Kidney (tissue), 14 donors: ENCODE measurements around the gene AGAP5. TPM values are rescaled to one million over a fixed set of nuclear protein-coding genes. Genes with fewer than 3 reads are reported as not detected.

Source experiments
- DNase-seq, 5 donors: peaks; one replicate each; pipeline ENCODE4 v3.0.0-alpha.2; 2013 to 2020
- FAIRE-seq: peaks from 2 replicates; lab custom pipeline; 2012; peaks lifted over from hg19 to GRCh38; lab: Jason Lieb, UNC
- H3K27ac ChIP-seq, 2 donors: one replicate each; pipeline ENCODE4 v1.7.0; 2013; ENCODE audit warnings: low read depth in 2 of 2, low read length in 2 of 2, inconsistent platforms in 1 of 2
- H3K27me3 ChIP-seq: one replicate; pipeline ENCODE4 v1.7.1; 2013; ENCODE audit warnings: low read length, inconsistent platforms; ENCODE audit not compliant: control insufficient read depth, insufficient read depth
- H3K36me3 ChIP-seq, 3 donors: one replicate each; pipeline versions ENCODE4 v1.7.0 to v1.7.1; 2013; ENCODE audit warnings: low read length in 3 of 3, control low read depth in 1 of 3, inconsistent platforms in 1 of 3; ENCODE audit not compliant: insufficient read depth in 3 of 3, control insufficient read depth in 2 of 3
- H3K4me1 ChIP-seq, 3 donors: one replicate each; pipeline versions ENCODE4 v1.7.0 to v1.7.1; 2013; ENCODE audit warnings: low read length in 3 of 3, inconsistent platforms in 1 of 3, low read depth in 1 of 3; ENCODE audit not compliant: control insufficient read depth in 2 of 3, insufficient read depth in 2 of 3
- H3K4me3 ChIP-seq, 3 donors: one replicate each; pipeline versions ENCODE4 v1.7.0 to v1.8.1; 2013; ENCODE audit warnings: low read length in 3 of 3, control low read depth in 1 of 3, inconsistent platforms in 1 of 3
- H3K9ac ChIP-seq, 3 donors: one replicate each; pipeline versions ENCODE4 v1.7.0 to v1.7.1; 2013; ENCODE audit warnings: low read length in 3 of 3, control low read depth in 1 of 3, inconsistent platforms in 1 of 3
- H3K9me3 ChIP-seq, 3 donors: one replicate each; pipeline versions ENCODE4 v1.7.0 to v1.7.1; 2013; ENCODE audit warnings: low read length in 3 of 3, control low read depth in 1 of 3, inconsistent platforms in 1 of 3; ENCODE audit not compliant: control insufficient read depth in 2 of 3, insufficient read depth in 1 of 3
- intact Hi-C: fragments of 100-400 bp; cut with DNase I; formaldehyde crosslinking; loops from one replicate; pipeline ENCODE4 v1.11.1; 2022
- polyA plus RNA-seq: library from polyadenylated mRNA; stranded (reverse); fragments of 350-450 nt; fragmentation: Illumina TruSeq; extraction: RNeasy Lipid Tissue Mini Kit (QIAGEN cat#74804); gene quantifications from one replicate; pipeline ENCODE4 v1.2.3, GENCODE V29; 2014; ENCODE audit warnings: low read depth, low replicate concordance; ENCODE audit not compliant: insufficient read depth
- total RNA-seq: library from RNA; stranded (reverse); fragmentation: NEBNext Ultra II Directional; extraction: Animal tissue kit (Norgen Biotek cat#: 25700); gene quantifications from one replicate; pipeline ENCODE4 v1.2.1, GENCODE V29; 2021
- TF ChIP-seq, protein P1 (sequence below): IDR thresholded peaks from 3 replicates; pipeline ENCODE4 v1.5.1; 2012; ENCODE audit warnings: mild to moderate bottlenecking, moderate library complexity, borderline replicate concordance; ENCODE audit not compliant: insufficient read depth; ENCODE audit errors: extremely low read depth
- donor health status: control.
- donor health status: control.
- donor health status: control.
- donor health status: control.
- donor health status: control.
- donor health status: DM: yes; HTN: yes; CAD: no.
- donor health status: Normal renal cell carcinoma (clear cell type).

Gene AGAP5
- total and polyA plus RNA-seq, 2 donors from 2014 or later = 3.8 to 9.9 TPM

DNA sequence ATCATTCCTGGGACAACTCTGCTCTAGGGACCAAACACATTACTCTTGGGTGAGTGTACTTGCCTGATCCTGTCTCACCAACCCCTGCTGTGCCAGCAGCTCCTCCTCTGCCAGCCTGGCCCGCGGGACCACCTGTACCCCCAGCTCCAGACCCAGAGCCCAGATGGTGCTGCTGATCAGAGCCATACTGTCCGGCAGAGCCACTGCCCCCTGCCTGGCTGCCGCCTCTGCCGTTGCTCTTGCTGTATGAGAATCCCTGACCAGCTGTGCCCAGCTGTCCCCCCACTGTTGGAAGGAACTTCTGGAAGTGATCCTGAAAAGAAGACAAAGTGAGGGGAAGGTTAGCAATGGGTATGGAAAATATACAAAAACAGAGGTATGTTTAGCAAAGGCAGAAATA is 63.5 kb downstream of the AGAP5 start:
- no peaks in the 10 kb centered on the region for H3K36me3 ChIP-seq
- no peak for DNase-seq
- H3K27ac ChIP-seq = no peak overlapping the region
- no peak for FAIRE-seq
- TF ChIP-seq, protein P1, sequence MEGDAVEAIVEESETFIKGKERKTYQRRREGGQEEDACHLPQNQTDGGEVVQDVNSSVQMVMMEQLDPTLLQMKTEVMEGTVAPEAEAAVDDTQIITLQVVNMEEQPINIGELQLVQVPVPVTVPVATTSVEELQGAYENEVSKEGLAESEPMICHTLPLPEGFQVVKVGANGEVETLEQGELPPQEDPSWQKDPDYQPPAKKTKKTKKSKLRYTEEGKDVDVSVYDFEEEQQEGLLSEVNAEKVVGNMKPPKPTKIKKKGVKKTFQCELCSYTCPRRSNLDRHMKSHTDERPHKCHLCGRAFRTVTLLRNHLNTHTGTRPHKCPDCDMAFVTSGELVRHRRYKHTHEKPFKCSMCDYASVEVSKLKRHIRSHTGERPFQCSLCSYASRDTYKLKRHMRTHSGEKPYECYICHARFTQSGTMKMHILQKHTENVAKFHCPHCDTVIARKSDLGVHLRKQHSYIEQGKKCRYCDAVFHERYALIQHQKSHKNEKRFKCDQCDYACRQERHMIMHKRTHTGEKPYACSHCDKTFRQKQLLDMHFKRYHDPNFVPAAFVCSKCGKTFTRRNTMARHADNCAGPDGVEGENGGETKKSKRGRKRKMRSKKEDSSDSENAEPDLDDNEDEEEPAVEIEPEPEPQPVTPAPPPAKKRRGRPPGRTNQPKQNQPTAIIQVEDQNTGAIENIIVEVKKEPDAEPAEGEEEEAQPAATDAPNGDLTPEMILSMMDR = no peak
- no peak overlapping the region for H3K9ac ChIP-seq
- no peaks in the 10 kb centered on the region for H3K9me3 ChIP-seq
- no peaks in the 10 kb centered on the region for H3K4me1 ChIP-seq
- H3K4me3 ChIP-seq = no peak overlapping the region
- intact Hi-C loops = no loop called here
- no peaks in the 10 kb centered on the region for H3K27me3 ChIP-seq

DNA sequence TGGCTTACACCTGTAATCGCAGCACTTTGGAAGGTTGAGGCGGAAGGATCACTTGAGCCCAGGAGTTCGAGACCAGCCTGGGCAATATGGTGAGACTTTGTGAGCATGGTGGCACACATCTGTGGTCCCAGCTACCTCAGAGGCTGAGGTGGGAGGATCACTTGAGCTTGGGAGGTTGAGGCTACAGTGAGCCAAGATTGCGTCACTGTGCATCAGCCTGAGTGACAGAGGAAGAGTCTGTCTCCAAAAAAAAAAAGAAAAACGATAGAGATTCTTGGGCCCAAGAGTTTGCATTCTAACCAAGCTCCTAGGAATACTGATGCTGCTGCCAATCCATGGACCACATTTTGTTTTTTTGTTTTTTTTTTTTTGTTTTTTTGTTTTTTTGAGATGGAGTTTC is 68.7 kb downstream of the AGAP5 start:
- no peaks in the 10 kb centered on the region for H3K9me3 ChIP-seq
- no peak overlapping the region for H3K9ac ChIP-seq
- DNase-seq (no peak), FAIRE-seq (no peak)
- H3K27me3 ChIP-seq = no peaks in the 10 kb centered on the region
- H3K4me1 ChIP-seq = no peaks in the 10 kb centered on the region
- no peak overlapping the region for H3K27ac ChIP-seq
- no peaks in the 10 kb centered on the region for H3K36me3 ChIP-seq
- no peak overlapping the region for H3K4me3 ChIP-seq
- intact Hi-C loops = no loop called here
- TF ChIP-seq, protein P1 = no peak

DNA sequence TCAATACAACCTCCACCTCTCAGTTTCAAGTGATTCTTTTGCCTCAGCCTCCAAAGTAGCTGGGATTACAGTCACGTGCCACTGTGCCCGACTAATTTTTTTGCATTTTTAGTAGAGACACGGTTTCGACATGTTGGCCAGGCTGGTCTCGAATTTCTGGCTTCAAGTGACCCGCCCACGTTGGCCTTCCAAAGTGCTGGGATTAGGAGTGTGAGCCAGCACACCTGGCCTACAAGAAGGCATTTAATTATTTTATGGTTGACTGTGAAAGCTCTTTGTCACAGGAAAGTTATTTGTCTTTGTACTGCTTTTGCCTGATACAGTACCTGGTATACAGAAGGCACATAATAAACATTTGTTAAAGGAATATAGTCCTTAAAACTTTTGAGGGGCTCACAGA is 69.5 kb downstream of the AGAP5 start:
- Histone ChIP-seq H3K4me1 (no peaks in the 10 kb centered on the region), H3K27me3 (no peaks in the 10 kb centered on the region), H3K9ac (no peak overlapping the region), H3K4me3 (no peak overlapping the region), H3K36me3 (no peaks in the 10 kb centered on the region), H3K9me3 (no peaks in the 10 kb centered on the region), H3K27ac (no peak overlapping the region)
- FAIRE-seq (no peak), DNase-seq (no peak)
- TF ChIP-seq, protein P1 = no peak
- intact Hi-C loops = no loop called here

DNA sequence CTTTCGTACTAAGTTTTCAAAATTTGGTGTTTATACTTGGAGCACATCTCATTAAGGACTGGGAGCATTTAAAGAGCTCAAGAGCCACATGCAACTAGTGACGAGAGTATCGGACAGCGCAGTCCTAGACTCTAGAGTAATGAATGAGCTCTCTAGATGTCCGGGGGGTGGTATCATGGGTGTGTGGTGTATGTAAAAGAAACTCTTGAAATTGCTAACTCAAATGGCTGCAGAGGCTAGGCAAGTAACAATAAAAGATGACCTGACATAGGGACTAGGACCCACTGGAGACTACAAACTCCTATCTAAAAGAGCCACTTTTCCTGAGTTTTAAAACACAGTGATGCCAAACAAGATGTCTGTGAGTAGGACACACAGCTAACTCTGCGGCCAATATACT is 70.6 kb downstream of the AGAP5 start:
- DNase-seq (no peak), FAIRE-seq (no peak)
- H3K27me3 ChIP-seq = no peaks in the 10 kb centered on the region
- no peak overlapping the region for H3K9ac ChIP-seq
- H3K4me1 ChIP-seq = no peaks in the 10 kb centered on the region
- H3K4me3 ChIP-seq = no peak overlapping the region
- TF ChIP-seq, protein P1 = no peak
- H3K27ac ChIP-seq = no peak overlapping the region
- H3K36me3 ChIP-seq = no peaks in the 10 kb centered on the region
- no peaks in the 10 kb centered on the region for H3K9me3 ChIP-seq
- intact Hi-C loops = no loop called here
